GM12878 (cell line): Measurements from ENCODE around the gene RFC4. TPM values are rescaled to one million over a fixed set of nuclear protein-coding genes. Genes with fewer than 3 reads are reported as not detected.

ENCODE experiments used
- CEBPB ChIP-seq, 2 experiments: fragments of 150-350 bp in 1 of 2; IDR thresholded peaks; 2 replicates each; pipeline ENCODE4 v1.6.1; 2012 to 2014; ENCODE audit warnings: low read depth in 2 of 2, low read length in 2 of 2, borderline replicate concordance in 1 of 2, inconsistent platforms in 1 of 2
- RAD21 ChIP-seq: IDR thresholded peaks from 2 replicates; pipeline ENCODE4 v1.6.1; 2011; ENCODE audit warnings: mild to moderate bottlenecking, low read depth, low read length, moderate library complexity; ENCODE audit not compliant: insufficient read depth
- SMAD5 ChIP-seq: IDR thresholded peaks from 2 replicates; pipeline ENCODE4 v1.6.1; 2016; ENCODE audit warnings: antibody characterized with exemption, low read depth
- ZNF24 ChIP-seq: fragments of 450-650 bp; IDR thresholded peaks from 2 replicates; pipeline ENCODE4 v1.6.1; 2017; ENCODE audit warnings: antibody characterized with exemption, mild to moderate bottlenecking
- ZNF687 ChIP-seq: fragments of 450-650 bp; IDR thresholded peaks from 2 replicates; pipeline ENCODE4 v1.6.1; 2017; ENCODE audit warnings: mild to moderate bottlenecking, moderate library complexity
- polyA plus RNA-seq, 11 experiments: library from polyadenylated mRNA; depleted of rRNA in 4 of 11; unstranded in 6 of 11; stranded (reverse) in 5 of 11; fragments of >200 nt; fragmentation: Nextera tagmentation in 4 of 11; fragmentation: Illumina TruSeq in 1 of 11; extraction: Ambion mirVana in 4 of 11; extraction: Trizol in 1 of 11; gene quantifications; 1 replicate in 1 of 11; 2 replicates in 10 of 11; pipeline versions ENCODE4 v1.2.1 to v1.2.3, GENCODE V29; 2011 to 2016; ENCODE audit warnings: inconsistent platforms in 2 of 11, missing spikeins in 2 of 11, low read depth in 1 of 11
- total RNA-seq, 4 experiments: library from RNA; depleted of rRNA in 3 of 4; stranded (reverse); fragments of >200 nt in 3 of 4; fragmentation: Illumina TruSeq in 1 of 4; extraction: Trizol in 1 of 4; gene quantifications; 2 replicates each; pipeline versions ENCODE4 v1.2.1 to v1.2.3, GENCODE V29; 2013 to 2021
- TF ChIP-seq, protein P1 (sequence below): fragments of 450-650 bp; conservative IDR thresholded peaks from 2 replicates; pipeline ENCODE4 v1.6.1; 2017; ENCODE audit warnings: mild to moderate bottlenecking, moderate library complexity

The RFC4 gene
- total and polyA plus RNA-seq, 10 of the 15 experiments (the other 5 are each of a cell fraction or from before 2014, with no cell fraction given): 49.1 to 144 (median 112) TPM

DNA sequence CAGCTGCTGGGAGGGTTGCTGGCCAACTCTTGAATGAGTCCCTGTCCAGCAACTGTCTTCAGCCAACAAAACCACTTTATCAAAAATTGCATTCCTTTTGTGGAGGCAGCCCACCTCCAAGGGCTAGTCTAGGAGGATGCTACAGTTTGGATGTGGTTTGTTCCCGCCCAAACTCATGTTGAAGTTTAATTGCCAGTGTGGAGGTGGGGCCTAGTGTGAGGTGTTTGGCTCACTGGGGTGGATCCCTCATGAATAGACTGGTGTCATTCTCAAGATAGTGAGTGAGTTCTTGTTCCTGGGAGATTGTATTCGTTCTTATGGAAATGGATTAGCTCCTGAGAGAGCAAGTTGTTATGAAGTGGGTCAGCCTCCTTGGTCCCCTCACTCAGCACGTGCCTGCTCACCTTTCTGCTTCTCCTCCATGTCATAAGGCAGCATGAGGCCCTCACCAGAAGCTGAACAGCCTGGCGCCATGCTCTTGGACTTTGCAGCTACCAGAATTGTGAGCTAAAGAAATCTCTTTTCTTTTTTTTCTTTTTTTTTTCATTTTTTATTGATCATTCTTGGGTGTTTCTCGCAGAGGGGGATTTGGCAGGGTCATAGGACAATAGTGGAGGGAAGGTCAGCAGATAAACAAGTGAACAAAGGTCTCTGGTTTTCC, 4.2 kb upstream of the RFC4 start (continued):
- no peak for TF ChIP-seq ZNF687
- TF ChIP-seq, protein P1, sequence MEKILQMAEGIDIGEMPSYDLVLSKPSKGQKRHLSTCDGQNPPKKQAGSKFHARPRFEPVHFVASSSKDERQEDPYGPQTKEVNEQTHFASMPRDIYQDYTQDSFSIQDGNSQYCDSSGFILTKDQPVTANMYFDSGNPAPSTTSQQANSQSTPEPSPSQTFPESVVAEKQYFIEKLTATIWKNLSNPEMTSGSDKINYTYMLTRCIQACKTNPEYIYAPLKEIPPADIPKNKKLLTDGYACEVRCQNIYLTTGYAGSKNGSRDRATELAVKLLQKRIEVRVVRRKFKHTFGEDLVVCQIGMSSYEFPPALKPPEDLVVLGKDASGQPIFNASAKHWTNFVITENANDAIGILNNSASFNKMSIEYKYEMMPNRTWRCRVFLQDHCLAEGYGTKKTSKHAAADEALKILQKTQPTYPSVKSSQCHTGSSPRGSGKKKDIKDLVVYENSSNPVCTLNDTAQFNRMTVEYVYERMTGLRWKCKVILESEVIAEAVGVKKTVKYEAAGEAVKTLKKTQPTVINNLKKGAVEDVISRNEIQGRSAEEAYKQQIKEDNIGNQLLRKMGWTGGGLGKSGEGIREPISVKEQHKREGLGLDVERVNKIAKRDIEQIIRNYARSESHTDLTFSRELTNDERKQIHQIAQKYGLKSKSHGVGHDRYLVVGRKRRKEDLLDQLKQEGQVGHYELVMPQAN: no peak
- TF ChIP-seq CEBPB (IDR thresholded peaks at IDR 0.05; ENCODE audit: borderline replicate concordance in 1 of 2, low read depth in 2 of 2, low read length in 2 of 2): no peak
- TF ChIP-seq RAD21: no peak
- no peak for TF ChIP-seq ZNF24
- no peak for TF ChIP-seq SMAD5
